Endodermal cell (in vitro differentiated cells): Measurements from ENCODE around the gene MTX3. TPM values are rescaled to one million over a fixed set of nuclear protein-coding genes. Genes with fewer than 3 reads are reported as not detected.

Experiments
- DNase-seq: peaks from one replicate; pipeline ENCODE4 v3.0.0-alpha.2; 2017
- H3K27ac ChIP-seq: 2 replicates; pipeline ENCODE4 v1.5.1; 2013; ENCODE audit warnings: mild to moderate bottlenecking, low read depth, low read length, moderate library complexity
- H3K27me3 ChIP-seq: 2 replicates; pipeline ENCODE4 v1.6.1; 2013; ENCODE audit warnings: mild to moderate bottlenecking, low read length, moderate library complexity; ENCODE audit not compliant: insufficient read depth, control insufficient read depth, poor library complexity, severe bottlenecking
- H3K36me3 ChIP-seq: 2 replicates; pipeline ENCODE4 v1.7.0; 2013; ENCODE audit warnings: mild to moderate bottlenecking, low read length, moderate library complexity; ENCODE audit not compliant: control insufficient read depth, insufficient read depth
- H3K4me1 ChIP-seq: one replicate; pipeline ENCODE4 v1.7.0; 2013; ENCODE audit warnings: low read length; ENCODE audit not compliant: control insufficient read depth, insufficient read depth
- H3K4me3 ChIP-seq: 2 replicates; pipeline ENCODE4 v1.5.1; 2013; ENCODE audit warnings: mild to moderate bottlenecking, low read length, moderate library complexity
- H3K9ac ChIP-seq: 2 replicates; pipeline ENCODE4 v1.6.1; 2013; ENCODE audit warnings: mild to moderate bottlenecking, low read length, moderate library complexity; ENCODE audit not compliant: poor library complexity, severe bottlenecking; ENCODE audit errors: extremely low read depth
- H3K9me3 ChIP-seq: 2 replicates; pipeline ENCODE4 v1.6.1; 2013; ENCODE audit warnings: mild to moderate bottlenecking, low read length, moderate library complexity; ENCODE audit not compliant: control insufficient read depth
- H3K27ac Mint-ChIP-seq: 2 replicates; pipeline ENCODE4 v1.8.0; 2020; ENCODE audit warnings: mixed read lengths
- H3K27me3 Mint-ChIP-seq: 2 replicates; pipeline ENCODE4 v1.8.0; 2021; ENCODE audit warnings: mild to moderate bottlenecking, mixed read lengths; ENCODE audit not compliant: insufficient read depth
- H3K36me3 Mint-ChIP-seq: 2 replicates; pipeline ENCODE4 v1.8.0; 2020; ENCODE audit warnings: low read depth, mixed read lengths
- H3K4me1 Mint-ChIP-seq: 2 replicates; pipeline ENCODE4 v1.8.0; 2020; ENCODE audit warnings: mixed read lengths
- H3K4me3 Mint-ChIP-seq: 2 replicates; pipeline ENCODE4 v1.8.0; 2020; ENCODE audit warnings: mild to moderate bottlenecking, moderate library complexity, mixed read lengths
- H3K9me3 Mint-ChIP-seq: 2 replicates; pipeline ENCODE4 v1.8.0; 2020; ENCODE audit warnings: mild to moderate bottlenecking, mixed read lengths
- CTCF ChIP-seq: fragments of 200-600 bp; sonication (generic); conservative IDR thresholded peaks from 2 replicates; pipeline ENCODE4 v1.5.0; 2021; ENCODE audit warnings: antibody characterized with exemption, mild to moderate bottlenecking
- WGBS, 2 experiments: methylation state at CpG; one replicate each; pipeline versions ENCODE4 v1.1.5 to v1.1.7; 2013; ENCODE audit warnings: missing lambda C conversion rate in 2 of 2, mixed read lengths in 1 of 2; ENCODE audit not compliant: insufficient coverage in 1 of 2, insufficient read length in 1 of 2; 5-methylcytosine and 5-hydroxymethylcytosine counted together
- long read RNA-seq, 4 experiments: library from polyadenylated mRNA in 2 of 4; library from RNA in 1 of 4; library from capped mRNA in 1 of 4; stranded (forward) in 3 of 4; unstranded in 1 of 4; transcript quantifications; one replicate each; pipeline ENCODE4 v2.0.0, GENCODE V29; 2020 to 2021; ENCODE audit warnings: inconsistent platforms in 1 of 4
- polyA plus RNA-seq, 2 experiments: library from polyadenylated mRNA; stranded (reverse); fragments of 50-300 nt; gene quantifications; one replicate each; pipeline ENCODE4 v1.2.3, GENCODE V29; 2013
- total RNA-seq, 2 donors: library from RNA; stranded (reverse); fragmentation: NEBNext Ultra II Directional in 1 of 2; extraction: Animal tissue kit (Norgen Biotek cat#: 25700) in 1 of 2; gene quantifications; 2 replicates in 1 of 2; 3 replicates in 1 of 2; pipeline ENCODE4 v1.2.1, GENCODE V29; 2021

MTX3 gene
- total RNA-seq = 10 to 100 TPM; 25.7 to 39.7 TPM
- 18.2 TPM for polyA plus RNA-seq (2013, experiment 1 of 2)
- polyA plus RNA-seq (2013, experiment 2 of 2) = 18.3 TPM
- long read RNA-seq, experiment 1, partial matches to known transcripts = 0 of 12 reads
- long read RNA-seq, experiment 1, other reads (novel, unspliced or antisense) = 12 of 12 reads
- long read RNA-seq, experiment 2, full-length matches to known transcripts = 12 of 37 reads
- long read RNA-seq, experiment 2, partial matches to known transcripts = 2 of 37 reads
- long read RNA-seq, experiment 2, other reads (novel, unspliced or antisense) = 23 of 37 reads
- long read RNA-seq, experiment 3, full-length matches to known transcripts = 22 of 32 reads
- long read RNA-seq, experiment 3, partial matches to known transcripts = 5 of 32 reads
- long read RNA-seq, experiment 3, other reads (novel, unspliced or antisense) = 5 of 32 reads
- long read RNA-seq, experiment 4, full-length matches to known transcripts = 1 of 4 reads
- long read RNA-seq, experiment 4, partial matches to known transcripts = 0 of 4 reads
- long read RNA-seq, experiment 4, other reads (novel, unspliced or antisense) = 3 of 4 reads

GRCh38 chr5:79990598-79991507 lies at the start of gene MTX3:
MTX3 (minus strand) TSS chr5:79991262; CDS start chr5:79991238, 24 bp downstream.
- peaks cover 16% of the 10 kb centered on the region for H3K27me3 ChIP-seq

GRCh38 chr5:80039650-80040049 lies 48.6 kb upstream of the MTX3 start:
- H3K4me1 ChIP-seq = peaks cover 4% of the 10 kb centered on the region
- H3K36me3 ChIP-seq = no peaks in the 10 kb centered on the region
- no peak overlapping the region for H3K4me3 ChIP-seq
- Mint-ChIP-seq H3K36me3 (no peaks in the 10 kb centered on the region), H3K27me3 (peaks cover 16% of the 10 kb centered on the region), H3K4me3 (no peak overlapping the region), H3K27ac (no peak overlapping the region), H3K9me3 (no peaks in the 10 kb centered on the region), H3K4me1 (peaks cover 5% of the 10 kb centered on the region)
- 60 to 81% methylated on average over 1 to 2 of the region's 2 CpGs for WGBS, 2 experiments
- no peak for DNase-seq
- TF ChIP-seq CTCF = no peak
- peaks cover 20% of the 10 kb centered on the region for H3K27me3 ChIP-seq
- no peak overlapping the region for H3K9ac ChIP-seq
- no peaks in the 10 kb centered on the region for H3K9me3 ChIP-seq
- H3K27ac ChIP-seq = no peak overlapping the region

More at GRCh38 chr5:79990598-79991507, at the start of gene MTX3:
- Histone ChIP-seq H3K9me3 (no peaks in the 10 kb centered on the region), H3K9ac (peak within 1 kb of the TSS; percentile 76), H3K27ac (peak within 1 kb of the TSS; percentile 62), H3K4me1 (no peaks in the 10 kb centered on the region), H3K36me3 (peaks cover 34% of the 10 kb centered on the region), H3K4me3 (peak within 1 kb of the TSS; percentile 90)
- WGBS, 2 experiments = 0% methylated on average over 6 to 50 of the region's 50 CpGs
- H3K4me3 Mint-ChIP-seq = peak within 1 kb of the TSS; percentile 84
- TF ChIP-seq CTCF = peak; percentile 38
- peaks cover 28% of the 10 kb centered on the region for H3K36me3 Mint-ChIP-seq
- peaks cover 14% of the 10 kb centered on the region for H3K4me1 Mint-ChIP-seq
- H3K9me3 Mint-ChIP-seq = peaks cover 3% of the 10 kb centered on the region
- peak; percentile 95 for DNase-seq
- peaks cover 18% of the 10 kb centered on the region for H3K27me3 Mint-ChIP-seq
- peak within 1 kb of the TSS; percentile 96 for H3K27ac Mint-ChIP-seq

- peaks cover 39% of the 10 kb centered on the region for H3K27me3 Mint-ChIP-seq
- WGBS, 2 experiments = 89% methylated on average over 4 to 5 of the region's 5 CpGs
- DNase-seq = no peak
- peaks cover 8% of the 10 kb centered on the region for H3K4me1 Mint-ChIP-seq
- H3K27ac ChIP-seq = no peak overlapping the region
- peaks cover 4% of the 10 kb centered on the region for H3K4me1 ChIP-seq
- H3K27me3 ChIP-seq = peaks cover 40% of the 10 kb centered on the region
- H3K9me3 ChIP-seq = no peaks in the 10 kb centered on the region
- H3K4me3 ChIP-seq = no peak overlapping the region
- H3K9ac ChIP-seq = no peak overlapping the region
- H3K36me3 Mint-ChIP-seq = no peaks in the 10 kb centered on the region
- no peak for TF ChIP-seq CTCF
- H3K36me3 ChIP-seq = no peaks in the 10 kb centered on the region
- H3K4me3 Mint-ChIP-seq = no peak overlapping the region
- no peaks in the 10 kb centered on the region for H3K9me3 Mint-ChIP-seq
- no peak overlapping the region for H3K27ac Mint-ChIP-seq
Observed at GRCh38 chr5:80037366-80037765, 46.3 kb upstream of the MTX3 start.
